Neutrophil (primary cell): ENCODE results near the gene PXK.
A peak's percentile ranks its signal among the peaks of the same experiment; 100 is the strongest.

Experiments used
- H3K27ac ChIP-seq: fragments of 200-600 bp; sonication (generic); 2 replicates; pipeline ENCODE4 v1.5.1; 2016; ENCODE audit warnings: mild to moderate bottlenecking, moderate library complexity
- H3K27me3 ChIP-seq: fragments of 200-600 bp; sonication (generic); 2 replicates; pipeline ENCODE4 v1.6.0; 2016; ENCODE audit warnings: mild to moderate bottlenecking
- H3K36me3 ChIP-seq: fragments of 200-600 bp; sonication (generic); 2 replicates; pipeline ENCODE4 v1.5.1; 2017
- H3K4me1 ChIP-seq, 2 experiments: fragments of 200-600 bp in 1 of 2; sonication (generic) in 1 of 2; 1 replicate in 1 of 2; 2 replicates in 1 of 2; pipeline versions ENCODE4 v1.5.1 to v1.6.1; 2013 to 2016; ENCODE audit warnings: low read depth in 1 of 2, low read length in 1 of 2, mild to moderate bottlenecking in 1 of 2, moderate library complexity in 1 of 2; ENCODE audit not compliant: control insufficient read depth in 1 of 2, insufficient read depth in 1 of 2
- H3K4me3 ChIP-seq, 2 experiments: fragments of 200-600 bp in 1 of 2; sonication (generic) in 1 of 2; 1 replicate in 1 of 2; 2 replicates in 1 of 2; pipeline ENCODE4 v1.5.1; 2013 to 2016; ENCODE audit warnings: low read depth in 1 of 2, low read length in 1 of 2, mild to moderate bottlenecking in 1 of 2, moderate library complexity in 1 of 2
- H3K9me3 ChIP-seq: fragments of 200-600 bp; sonication (generic); 2 replicates; pipeline ENCODE4 v1.5.1; 2016
- TF ChIP-seq, protein P1 (sequence below): fragments of 200-600 bp; sonication (generic); IDR thresholded peaks from 2 replicates; pipeline ENCODE4 v1.5.1; 2016; ENCODE audit warnings: antibody characterized with exemption

PXK gene

DNA sequence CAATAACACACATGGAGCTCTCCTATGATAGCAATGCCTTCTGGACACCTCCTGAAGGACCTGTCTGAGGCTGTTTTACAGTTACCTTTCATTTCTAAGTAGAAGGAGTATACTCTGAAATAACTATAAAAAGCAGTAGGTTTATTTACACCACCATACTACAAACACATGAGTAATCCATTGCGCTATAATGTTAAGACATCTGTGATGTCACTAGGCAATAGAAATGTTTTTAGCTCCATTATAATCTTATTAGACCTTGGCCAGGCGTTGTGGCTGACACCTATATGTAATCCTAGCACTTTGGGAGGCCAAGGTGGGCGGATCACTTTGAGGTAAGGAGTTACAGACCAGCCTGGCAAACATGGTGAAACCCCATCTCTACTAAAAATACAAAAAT lies 24.7 kb downstream of the PXK start:
- TF ChIP-seq, protein P1, sequence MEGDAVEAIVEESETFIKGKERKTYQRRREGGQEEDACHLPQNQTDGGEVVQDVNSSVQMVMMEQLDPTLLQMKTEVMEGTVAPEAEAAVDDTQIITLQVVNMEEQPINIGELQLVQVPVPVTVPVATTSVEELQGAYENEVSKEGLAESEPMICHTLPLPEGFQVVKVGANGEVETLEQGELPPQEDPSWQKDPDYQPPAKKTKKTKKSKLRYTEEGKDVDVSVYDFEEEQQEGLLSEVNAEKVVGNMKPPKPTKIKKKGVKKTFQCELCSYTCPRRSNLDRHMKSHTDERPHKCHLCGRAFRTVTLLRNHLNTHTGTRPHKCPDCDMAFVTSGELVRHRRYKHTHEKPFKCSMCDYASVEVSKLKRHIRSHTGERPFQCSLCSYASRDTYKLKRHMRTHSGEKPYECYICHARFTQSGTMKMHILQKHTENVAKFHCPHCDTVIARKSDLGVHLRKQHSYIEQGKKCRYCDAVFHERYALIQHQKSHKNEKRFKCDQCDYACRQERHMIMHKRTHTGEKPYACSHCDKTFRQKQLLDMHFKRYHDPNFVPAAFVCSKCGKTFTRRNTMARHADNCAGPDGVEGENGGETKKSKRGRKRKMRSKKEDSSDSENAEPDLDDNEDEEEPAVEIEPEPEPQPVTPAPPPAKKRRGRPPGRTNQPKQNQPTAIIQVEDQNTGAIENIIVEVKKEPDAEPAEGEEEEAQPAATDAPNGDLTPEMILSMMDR, result no peak
- peak overlapping the region; percentile 94 for H3K27ac ChIP-seq
- peaks cover 44 to 48% of the 10 kb centered on the region in 2 experiments for H3K4me1 ChIP-seq

DNA sequence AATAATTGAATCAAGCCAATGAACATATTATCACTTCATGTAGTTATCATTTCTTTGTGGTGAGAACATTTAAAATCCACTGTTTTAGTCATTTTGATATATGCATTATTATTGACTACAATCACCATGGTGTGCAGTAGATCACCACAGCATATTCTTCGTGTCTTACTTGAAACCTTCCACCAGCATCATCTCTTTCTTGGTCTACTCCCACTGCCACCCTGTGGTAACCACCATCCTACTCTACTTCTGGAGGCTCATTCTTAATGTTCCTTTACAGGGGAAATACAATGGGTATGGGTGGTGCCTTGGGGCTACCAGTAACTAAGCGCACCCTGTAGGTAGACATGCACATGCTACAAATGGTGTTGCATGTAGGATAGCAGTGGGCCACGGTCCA lies 25.4 kb downstream of the PXK start:
- H3K36me3 ChIP-seq, result no peaks in the 10 kb centered on the region

More for the DNA sequence above, 24.7 kb downstream of the PXK start:
- H3K27me3 ChIP-seq, result no peaks in the 10 kb centered on the region
- H3K4me3 ChIP-seq, result no peak overlapping the region
- H3K9me3 ChIP-seq, result no peaks in the 10 kb centered on the region
- no peaks in the 10 kb centered on the region for H3K36me3 ChIP-seq

DNA sequence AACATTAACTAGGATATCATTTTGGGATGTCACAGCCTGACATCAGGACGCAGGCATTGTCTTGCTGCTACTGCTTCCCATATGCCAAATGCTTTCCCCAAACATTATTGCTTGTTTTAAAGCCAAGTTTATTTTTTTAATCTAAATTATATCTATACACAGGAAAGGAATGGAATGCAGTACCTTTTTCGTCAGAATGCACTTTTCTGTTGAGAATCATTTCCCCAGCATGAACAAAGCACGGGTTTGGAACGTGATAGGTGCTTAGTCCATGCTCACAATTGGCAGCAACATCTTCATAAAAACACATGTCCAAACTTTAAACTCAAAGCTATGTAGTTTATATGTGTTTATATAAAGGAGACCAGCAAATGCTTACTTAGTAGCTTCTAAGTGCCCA lies 26.1 kb downstream of the PXK start:
- Histone ChIP-seq H3K4me1 (peaks cover 30 to 35% of the 10 kb centered on the region in 2 experiments), H3K4me3 (no peak overlapping the region), H3K27me3 (no peaks in the 10 kb centered on the region), H3K9me3 (no peaks in the 10 kb centered on the region), H3K27ac (peak overlapping the region; percentile 5), H3K36me3 (no peaks in the 10 kb centered on the region)
- TF ChIP-seq, protein P1, result no peak

More for the DNA sequence above, 25.4 kb downstream of the PXK start:
- Histone ChIP-seq H3K27me3 (no peaks in the 10 kb centered on the region), H3K27ac (peak overlapping the region; percentile 5), H3K4me3 (no peak overlapping the region), H3K4me1 (peaks cover 37 to 42% of the 10 kb centered on the region in 2 experiments), H3K9me3 (no peaks in the 10 kb centered on the region)
- TF ChIP-seq, protein P1, result no peak

DNA sequence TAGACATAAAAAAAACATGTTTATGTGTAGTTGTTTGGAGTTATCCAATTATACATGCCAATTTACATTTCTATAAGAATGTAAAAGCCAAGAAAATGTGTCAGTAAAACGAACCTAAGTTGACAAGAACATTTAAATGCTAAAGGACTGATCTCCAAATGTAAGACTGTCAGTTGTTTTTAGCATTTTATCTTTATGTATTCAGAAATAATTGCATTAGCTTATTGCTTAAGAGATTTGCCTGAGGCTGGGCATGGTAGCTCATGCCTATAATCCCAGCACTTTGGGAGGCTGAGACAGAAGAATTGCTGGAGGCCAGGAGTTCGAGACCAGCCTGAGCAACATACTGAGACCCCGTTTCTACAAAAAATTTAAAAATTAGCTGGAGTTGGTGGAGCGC lies 26.9 kb downstream of the PXK start:
- Histone ChIP-seq H3K4me3 (no peak overlapping the region), H3K9me3 (no peaks in the 10 kb centered on the region), H3K27ac (no peak overlapping the region), H3K36me3 (no peaks in the 10 kb centered on the region), H3K27me3 (no peaks in the 10 kb centered on the region), H3K4me1 (peaks cover 22 to 37% of the 10 kb centered on the region in 2 experiments)
- TF ChIP-seq, protein P1, result no peak

DNA sequence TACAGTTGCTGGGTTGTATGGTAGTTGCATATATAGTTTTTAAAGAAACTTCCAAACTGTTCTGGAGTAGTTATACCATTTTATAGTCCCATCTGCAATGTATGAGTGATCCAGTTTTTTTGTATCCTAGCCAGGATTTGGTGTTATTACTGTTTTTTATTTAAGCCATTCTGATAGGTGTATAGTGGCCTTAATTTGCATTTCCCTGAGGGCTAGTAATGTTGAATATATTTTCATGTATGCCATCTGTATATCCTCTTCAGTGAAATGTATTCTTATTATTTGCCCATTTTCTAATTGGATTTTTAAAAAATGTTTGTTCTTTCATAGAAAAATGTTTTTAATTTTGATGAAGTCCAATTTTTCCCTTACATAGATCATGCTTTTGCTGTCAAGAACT lies 29.2 kb downstream of the PXK start:
- Histone ChIP-seq H3K4me3 (no peak overlapping the region), H3K4me1 (peaks cover 6 to 27% of the 10 kb centered on the region in 2 experiments), H3K27ac (no peak overlapping the region), H3K27me3 (no peaks in the 10 kb centered on the region), H3K9me3 (no peaks in the 10 kb centered on the region), H3K36me3 (no peaks in the 10 kb centered on the region)
- TF ChIP-seq, protein P1, result no peak

DNA sequence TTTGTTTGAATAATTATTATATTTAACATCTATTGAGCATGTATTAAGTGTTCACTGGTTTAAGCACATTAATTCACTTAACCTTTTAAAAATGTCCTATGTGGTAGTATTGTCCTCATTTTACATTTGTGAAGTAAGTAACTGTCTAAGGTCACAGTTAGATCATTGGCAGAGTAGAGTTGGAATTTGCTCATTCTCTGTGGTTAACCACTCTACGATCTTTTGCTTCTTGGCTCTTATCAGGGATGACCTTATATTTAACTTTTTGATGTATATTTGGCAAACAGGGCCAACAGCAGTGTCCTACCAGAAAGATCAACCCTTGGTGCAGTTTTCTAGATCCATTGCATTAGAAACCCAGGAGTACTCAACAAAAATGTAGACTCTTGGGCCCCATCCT lies 34.0 kb downstream of the PXK start:
- H3K36me3 ChIP-seq, result peaks cover 4% of the 10 kb centered on the region
- peaks cover 16 to 37% of the 10 kb centered on the region in 2 experiments for H3K4me1 ChIP-seq
- peak overlapping the region; percentile 20 for H3K27ac ChIP-seq
- no peaks in the 10 kb centered on the region for H3K27me3 ChIP-seq
- no peaks in the 10 kb centered on the region for H3K9me3 ChIP-seq
- TF ChIP-seq, protein P1, result no peak
- no peak overlapping the region for H3K4me3 ChIP-seq
